ENCODE measurements around the gene TRAF3IP1.

The TRAF3IP1 gene

DNA sequence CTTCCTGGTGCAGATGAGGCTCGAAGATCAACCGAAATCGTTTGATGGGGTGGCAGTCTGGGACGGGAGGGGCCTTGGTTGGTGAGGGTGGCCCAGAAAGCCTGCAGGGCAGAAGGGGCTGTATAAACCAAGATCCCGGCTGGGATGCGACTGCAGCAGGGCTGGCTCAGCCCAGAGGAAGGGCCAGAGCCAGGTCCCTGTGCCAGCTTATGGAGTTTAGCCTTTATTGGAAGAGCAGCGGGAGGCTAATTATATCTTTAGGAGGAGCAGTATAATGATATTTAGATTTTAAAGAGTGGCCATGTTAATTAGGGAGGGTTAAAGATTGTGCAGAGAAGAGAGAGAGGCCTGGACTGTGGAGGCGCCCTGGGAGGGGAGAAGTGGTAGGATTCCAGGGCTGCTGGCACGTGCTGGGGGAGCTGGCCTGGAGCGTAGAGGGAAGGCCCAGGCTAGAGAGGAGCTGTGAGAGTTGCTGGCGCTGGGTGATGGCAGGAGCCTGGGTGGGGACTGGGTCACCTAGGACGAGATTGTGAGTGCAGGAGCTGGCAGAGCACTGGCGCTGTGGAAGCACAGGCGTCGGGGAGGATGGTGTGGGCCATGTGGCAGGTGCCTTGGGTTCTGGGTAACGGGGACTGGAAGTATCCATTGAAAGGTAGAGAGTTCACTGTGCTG, 25.1 kb downstream of the TRAF3IP1 start:
- H3K36me3 ChIP-seq (ENCODE audit: control insufficient read depth, insufficient read depth, low read length, severe bottlenecking) = peaks cover 35% of the 10 kb centered on the region
- no peaks in the 10 kb centered on the region for H3K9me3 ChIP-seq (ENCODE audit: control insufficient read depth, low read length)
- no peaks in the 10 kb centered on the region for H3K27me3 ChIP-seq (replicated peaks; ENCODE audit: control insufficient read depth, insufficient read depth, low read length)
- no peak for DNase-seq (ENCODE audit: low read depth)
- H3K4me3 ChIP-seq (ENCODE audit: low read length) = no peak overlapping the region
- no peak overlapping the region for H3K9ac ChIP-seq (ENCODE audit: low read length)
- H3K4me1 ChIP-seq (ENCODE audit: control insufficient read depth, insufficient read depth, low read length) = no peaks in the 10 kb centered on the region

GRCh38 chr2:238346544-238346943, 26.2 kb downstream of the TRAF3IP1 start:
- DNase-seq (ENCODE audit: low read depth) = no peak
- H3K9ac ChIP-seq (ENCODE audit: low read length) = no peak overlapping the region
- H3K9me3 ChIP-seq (ENCODE audit: control insufficient read depth, low read length) = no peaks in the 10 kb centered on the region
- no peak overlapping the region for H3K4me3 ChIP-seq (ENCODE audit: low read length)
- peaks cover 35% of the 10 kb centered on the region for H3K36me3 ChIP-seq (ENCODE audit: control insufficient read depth, insufficient read depth, low read length, severe bottlenecking)
- H3K4me1 ChIP-seq (ENCODE audit: control insufficient read depth, insufficient read depth, low read length) = no peaks in the 10 kb centered on the region
- no peaks in the 10 kb centered on the region for H3K27me3 ChIP-seq (replicated peaks; ENCODE audit: control insufficient read depth, insufficient read depth, low read length)

GRCh38 chr2:238350150-238350897, 30.0 kb downstream of the TRAF3IP1 start:
- Histone ChIP-seq H3K4me3 (ENCODE audit: low read length) (no peak overlapping the region), H3K9ac (ENCODE audit: low read length) (no peak overlapping the region), H3K9me3 (ENCODE audit: control insufficient read depth, low read length) (no peaks in the 10 kb centered on the region), H3K27me3 (replicated peaks; ENCODE audit: control insufficient read depth, insufficient read depth, low read length) (no peaks in the 10 kb centered on the region), H3K4me1 (ENCODE audit: control insufficient read depth, insufficient read depth, low read length) (no peaks in the 10 kb centered on the region), H3K36me3 (ENCODE audit: control insufficient read depth, insufficient read depth, low read length, severe bottlenecking) (peaks cover 51% of the 10 kb centered on the region)
- DNase-seq (ENCODE audit: low read depth) = no peak

DNA sequence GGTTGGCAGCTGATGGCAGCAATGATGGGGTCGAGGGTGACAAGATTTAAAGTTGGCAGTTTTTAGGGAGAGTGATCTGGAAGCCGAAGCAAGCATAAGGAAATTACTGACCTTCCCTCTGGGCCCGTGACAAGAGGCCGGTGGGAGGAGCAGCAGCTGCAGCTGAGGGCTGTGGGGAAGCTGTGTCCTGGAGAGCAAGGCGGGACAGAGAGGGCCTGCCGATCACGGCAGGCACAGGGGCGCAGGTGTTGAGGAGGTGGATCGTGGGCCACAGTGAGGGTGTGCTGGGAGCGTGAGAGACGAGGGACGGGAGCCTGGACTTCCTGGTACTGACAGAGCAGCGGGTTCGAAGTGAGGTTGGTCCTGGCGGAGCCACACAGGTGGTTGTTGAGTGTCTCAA, 31.0 kb downstream of the TRAF3IP1 start:
- no peaks in the 10 kb centered on the region for H3K9me3 ChIP-seq (ENCODE audit: control insufficient read depth, low read length)
- no peak for DNase-seq (ENCODE audit: low read depth)
- H3K4me3 ChIP-seq (ENCODE audit: low read length) = no peak overlapping the region
- no peak overlapping the region for H3K9ac ChIP-seq (ENCODE audit: low read length)
- no peaks in the 10 kb centered on the region for H3K4me1 ChIP-seq (ENCODE audit: control insufficient read depth, insufficient read depth, low read length)
- H3K36me3 ChIP-seq (ENCODE audit: control insufficient read depth, insufficient read depth, low read length, severe bottlenecking) = peaks cover 53% of the 10 kb centered on the region
- no peaks in the 10 kb centered on the region for H3K27me3 ChIP-seq (replicated peaks; ENCODE audit: control insufficient read depth, insufficient read depth, low read length)

DNA sequence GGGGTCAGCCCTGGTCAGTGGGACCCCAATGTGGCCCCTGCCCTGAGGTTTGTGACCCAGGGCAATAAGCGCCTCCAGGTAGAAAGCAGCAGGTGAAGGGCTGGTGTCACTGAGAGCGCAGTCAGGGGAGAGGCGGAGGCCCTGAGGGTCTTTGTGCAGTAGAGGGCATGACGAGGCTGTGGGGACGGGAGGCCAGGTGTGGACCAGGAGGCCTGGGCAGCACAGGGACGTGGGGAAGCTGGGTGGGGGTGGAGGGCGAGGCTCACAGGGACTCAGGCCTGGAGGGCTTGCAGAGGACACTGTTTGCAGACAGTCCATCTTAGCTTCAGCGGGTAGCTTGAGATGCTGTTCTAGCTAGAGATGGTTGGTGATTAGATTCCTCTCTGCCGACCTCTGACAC, 32.0 kb downstream of the TRAF3IP1 start:
- Histone ChIP-seq H3K36me3 (ENCODE audit: control insufficient read depth, insufficient read depth, low read length, severe bottlenecking) (peaks cover 52% of the 10 kb centered on the region), H3K4me3 (ENCODE audit: low read length) (no peak overlapping the region), H3K4me1 (ENCODE audit: control insufficient read depth, insufficient read depth, low read length) (no peaks in the 10 kb centered on the region), H3K9me3 (ENCODE audit: control insufficient read depth, low read length) (no peaks in the 10 kb centered on the region), H3K9ac (ENCODE audit: low read length) (no peak overlapping the region), H3K27me3 (replicated peaks; ENCODE audit: control insufficient read depth, insufficient read depth, low read length) (no peaks in the 10 kb centered on the region)
- no peak for DNase-seq (ENCODE audit: low read depth)

DNA sequence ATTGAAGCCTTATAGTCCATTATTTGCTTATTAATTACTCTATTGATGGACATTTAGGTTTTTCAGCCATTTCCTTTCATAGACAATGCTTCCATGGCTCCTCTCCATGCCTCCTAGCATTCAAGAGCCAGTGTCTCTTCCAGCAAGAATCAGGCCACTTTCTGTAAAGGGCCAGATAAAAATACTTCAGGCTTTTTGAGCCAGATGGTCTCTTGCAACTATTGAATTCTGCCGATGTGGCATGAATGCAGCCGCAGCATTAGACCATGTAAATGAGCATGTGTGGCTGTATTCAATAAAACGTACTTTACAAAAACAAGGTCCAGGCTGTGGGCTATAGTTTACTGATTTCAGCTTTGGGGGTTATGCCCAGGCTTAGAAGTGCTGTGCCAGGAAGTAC, 38.5 kb downstream of the TRAF3IP1 start:
- H3K4me3 ChIP-seq (ENCODE audit: low read length) = no peak overlapping the region
- no peaks in the 10 kb centered on the region for H3K27me3 ChIP-seq (replicated peaks; ENCODE audit: control insufficient read depth, insufficient read depth, low read length)
- no peak for DNase-seq (ENCODE audit: low read depth)
- no peak overlapping the region for H3K9ac ChIP-seq (ENCODE audit: low read length)
- no peaks in the 10 kb centered on the region for H3K9me3 ChIP-seq (ENCODE audit: control insufficient read depth, low read length)
- H3K36me3 ChIP-seq (ENCODE audit: control insufficient read depth, insufficient read depth, low read length, severe bottlenecking) = peaks cover 35% of the 10 kb centered on the region
- H3K4me1 ChIP-seq (ENCODE audit: control insufficient read depth, insufficient read depth, low read length) = peaks cover 5% of the 10 kb centered on the region

- Histone ChIP-seq H3K4me1 (ENCODE audit: control insufficient read depth, insufficient read depth, low read length) (peaks cover 5% of the 10 kb centered on the region), H3K9me3 (ENCODE audit: control insufficient read depth, low read length) (no peaks in the 10 kb centered on the region), H3K9ac (ENCODE audit: low read length) (no peak overlapping the region), H3K36me3 (ENCODE audit: control insufficient read depth, insufficient read depth, low read length, severe bottlenecking) (peaks cover 30% of the 10 kb centered on the region), H3K4me3 (ENCODE audit: low read length) (no peak overlapping the region), H3K27me3 (replicated peaks; ENCODE audit: control insufficient read depth, insufficient read depth, low read length) (no peaks in the 10 kb centered on the region)
- no peak for DNase-seq (ENCODE audit: low read depth)
Measured at GRCh38 chr2:238359403-238359802, 39.1 kb downstream of the TRAF3IP1 start.

DNA sequence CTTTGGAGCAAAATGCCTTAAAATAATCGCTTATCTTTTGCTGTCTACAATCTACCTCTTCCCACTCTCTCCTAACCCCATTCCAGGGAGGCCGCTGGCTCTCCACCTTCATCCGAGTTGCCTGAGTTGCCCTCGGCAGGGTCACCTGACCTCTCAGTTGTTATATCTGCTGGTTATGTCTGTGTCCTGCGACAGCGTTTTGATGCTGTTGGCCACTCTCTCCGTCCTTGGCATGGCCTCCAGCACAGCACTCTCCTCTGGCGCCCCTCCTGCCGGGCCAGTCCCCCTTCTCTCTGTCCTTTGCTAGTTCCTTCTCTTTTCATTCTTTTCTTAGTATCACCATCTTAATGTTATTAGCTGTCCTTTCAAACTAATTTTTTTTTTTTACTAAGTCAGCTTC, 41.6 kb downstream of the TRAF3IP1 start:
- Histone ChIP-seq H3K9ac (ENCODE audit: low read length) (no peak overlapping the region), H3K27me3 (replicated peaks; ENCODE audit: control insufficient read depth, insufficient read depth, low read length) (no peaks in the 10 kb centered on the region), H3K4me1 (ENCODE audit: control insufficient read depth, insufficient read depth, low read length) (peaks cover 5% of the 10 kb centered on the region), H3K36me3 (ENCODE audit: control insufficient read depth, insufficient read depth, low read length, severe bottlenecking) (peaks cover 20% of the 10 kb centered on the region), H3K4me3 (ENCODE audit: low read length) (no peak overlapping the region), H3K9me3 (ENCODE audit: control insufficient read depth, low read length) (no peaks in the 10 kb centered on the region)
- no peak for DNase-seq (ENCODE audit: low read depth)

GRCh38 chr2:238362626-238363025, 42.3 kb downstream of the TRAF3IP1 start:
- Histone ChIP-seq H3K4me1 (ENCODE audit: control insufficient read depth, insufficient read depth, low read length) (peaks cover 2% of the 10 kb centered on the region), H3K9me3 (ENCODE audit: control insufficient read depth, low read length) (no peaks in the 10 kb centered on the region), H3K36me3 (ENCODE audit: control insufficient read depth, insufficient read depth, low read length, severe bottlenecking) (peaks cover 16% of the 10 kb centered on the region), H3K27me3 (replicated peaks; ENCODE audit: control insufficient read depth, insufficient read depth, low read length) (no peaks in the 10 kb centered on the region), H3K4me3 (ENCODE audit: low read length) (no peak overlapping the region), H3K9ac (ENCODE audit: low read length) (no peak overlapping the region)
- no peak for DNase-seq (ENCODE audit: low read depth)

DNA sequence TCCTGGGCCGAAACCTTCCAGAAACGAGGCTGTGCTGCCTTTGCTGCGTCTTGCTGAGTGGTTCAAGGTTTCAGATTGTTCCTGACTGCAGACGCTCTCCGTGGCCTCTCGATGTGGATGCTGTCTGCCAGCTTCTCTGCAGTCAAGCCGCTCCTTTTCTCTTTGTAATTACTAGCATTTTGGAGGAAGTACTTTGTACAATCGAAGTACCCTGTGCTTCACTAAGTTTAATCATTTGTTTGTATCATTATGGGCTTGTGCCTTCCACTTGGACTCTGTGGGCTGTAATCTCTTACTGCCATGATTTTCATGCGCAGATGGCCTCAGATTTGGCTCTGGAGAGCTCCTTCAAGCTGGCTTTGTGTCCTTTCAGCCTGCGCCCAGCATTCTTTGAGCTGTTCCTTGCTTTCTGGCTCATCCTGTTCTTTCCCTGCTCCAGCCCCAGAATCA, 49.3 kb downstream of the TRAF3IP1 start:
- Histone ChIP-seq H3K4me1 (ENCODE audit: control insufficient read depth, insufficient read depth, low read length) (peaks cover 18% of the 10 kb centered on the region), H3K4me3 (ENCODE audit: low read length) (peak overlapping the region; percentile 43), H3K9me3 (ENCODE audit: control insufficient read depth, low read length) (no peaks in the 10 kb centered on the region), H3K27me3 (replicated peaks; ENCODE audit: control insufficient read depth, insufficient read depth, low read length) (no peaks in the 10 kb centered on the region), H3K36me3 (ENCODE audit: control insufficient read depth, insufficient read depth, low read length, severe bottlenecking) (no peaks in the 10 kb centered on the region), H3K9ac (ENCODE audit: low read length) (peak overlapping the region; percentile 66)
- DNase-seq (ENCODE audit: low read depth) = peak; percentile 9

GRCh38 chr2:238370094-238370822, 49.9 kb downstream of the TRAF3IP1 start:
- no peaks in the 10 kb centered on the region for H3K9me3 ChIP-seq (ENCODE audit: control insufficient read depth, low read length)
- peaks cover 18% of the 10 kb centered on the region for H3K4me1 ChIP-seq (ENCODE audit: control insufficient read depth, insufficient read depth, low read length)
- peak overlapping the region; percentile 43 for H3K4me3 ChIP-seq (ENCODE audit: low read length)
- no peak for DNase-seq (ENCODE audit: low read depth)
- H3K36me3 ChIP-seq (ENCODE audit: control insufficient read depth, insufficient read depth, low read length, severe bottlenecking) = no peaks in the 10 kb centered on the region
- peak overlapping the region; percentile 66 for H3K9ac ChIP-seq (ENCODE audit: low read length)
- no peaks in the 10 kb centered on the region for H3K27me3 ChIP-seq (replicated peaks; ENCODE audit: control insufficient read depth, insufficient read depth, low read length)
